ENCODE data around the gene SEZ6L. TPM values are rescaled to one million over a fixed set of nuclear protein-coding genes. Genes with fewer than 3 reads are reported as not detected.

SEZ6L gene
- total RNA-seq, 1 donor from 2014 or later: 0.18 TPM

- no peak for DNase-seq (ENCODE audit: low spot score)
Observed at GRCh38 chr22:26298605-26299310, 129.5 kb downstream of the SEZ6L start.

GRCh38 chr22:26302726-26303125 is 133.5 kb downstream of the SEZ6L start:
- no peak for DNase-seq (ENCODE audit: low spot score)

DNA sequence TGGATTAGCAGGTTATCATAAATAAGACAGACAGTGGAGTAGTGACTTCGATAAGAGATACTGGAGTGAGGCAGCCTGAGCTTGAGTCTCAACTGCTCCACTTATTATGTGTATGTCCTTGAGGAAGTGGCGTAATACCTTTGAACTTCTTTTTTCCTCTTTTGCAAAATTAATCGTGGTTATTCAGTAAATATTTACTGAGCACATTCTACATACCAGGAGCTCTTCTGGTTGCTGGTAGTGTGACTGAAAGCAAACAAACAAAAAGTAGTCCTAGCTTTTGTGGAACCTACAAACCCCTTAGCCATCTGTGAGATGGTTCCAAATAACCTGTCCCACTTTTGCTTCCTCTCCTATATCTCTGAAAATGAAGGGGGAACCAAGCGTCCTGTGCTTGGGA is 134.2 kb downstream of the SEZ6L start:
- DNase-seq (ENCODE audit: low spot score): no peak

GRCh38 chr22:26304730-26305129 is 135.5 kb downstream of the SEZ6L start:
- DNase-seq (ENCODE audit: low spot score): no peak

DNA sequence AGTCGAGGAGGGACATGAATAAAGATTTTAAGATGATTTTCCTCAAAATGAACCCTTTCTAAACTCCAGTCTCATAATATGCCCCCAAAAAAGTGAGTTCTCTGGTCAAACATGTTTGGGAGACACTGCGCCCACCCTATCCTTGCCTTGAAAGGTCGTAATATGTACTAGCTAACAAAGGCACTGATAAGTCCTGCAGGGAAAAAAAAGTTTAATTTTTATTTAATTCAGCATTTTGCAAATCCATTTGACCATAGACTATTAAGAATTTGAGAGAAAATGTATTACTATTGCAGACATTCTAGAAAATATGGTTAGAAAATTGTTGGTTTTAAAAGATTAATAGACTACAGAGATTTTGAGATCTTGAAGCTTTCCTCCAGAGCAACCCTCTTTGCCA is 139.2 kb downstream of the SEZ6L start:
- no peak for DNase-seq (ENCODE audit: low spot score)

GRCh38 chr22:26310616-26311015 is 141.4 kb downstream of the SEZ6L start:
- no peak for DNase-seq (ENCODE audit: low spot score)

GRCh38 chr22:26313291-26313690 is 144.0 kb downstream of the SEZ6L start:
- no peak for DNase-seq (ENCODE audit: low spot score)

DNA sequence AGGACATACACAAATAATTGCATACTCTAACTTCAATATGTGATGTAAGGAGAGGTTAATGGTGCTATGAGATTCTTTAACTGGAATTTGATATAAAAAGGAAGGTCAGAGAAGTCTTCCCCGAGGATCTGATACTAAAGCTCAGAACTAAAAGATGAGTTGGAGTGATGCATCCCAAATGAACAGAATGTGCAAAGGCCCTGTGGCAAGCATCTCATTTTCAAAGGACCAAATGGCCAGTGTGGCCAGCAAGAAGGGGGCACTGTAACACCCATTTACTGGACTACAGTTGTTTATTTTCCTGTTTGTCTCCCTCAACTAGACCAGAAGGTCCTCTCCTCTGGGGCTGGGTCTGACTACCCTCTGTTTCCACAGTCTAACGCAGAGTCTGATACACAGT is 144.9 kb downstream of the SEZ6L start:
- no peak for DNase-seq (ENCODE audit: low spot score)

DNA sequence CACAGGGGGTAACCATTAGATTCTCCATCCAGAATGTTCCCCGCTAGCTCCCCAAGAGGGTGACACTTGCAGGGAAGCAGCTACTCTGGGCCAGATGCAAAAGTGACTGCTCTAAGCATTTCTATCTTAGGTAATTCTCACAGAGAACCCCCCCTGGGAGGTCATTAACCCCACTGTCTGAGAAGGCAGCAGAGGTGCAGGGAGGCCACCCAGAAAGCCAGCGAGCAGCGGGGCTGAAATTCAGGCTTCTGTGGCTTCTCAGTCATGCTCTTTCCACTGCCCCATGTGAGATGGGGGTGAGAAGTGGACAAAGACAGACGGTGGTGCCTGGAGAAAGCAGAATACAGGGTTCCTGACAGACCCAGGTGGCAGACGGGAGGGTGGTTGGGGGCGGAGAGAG is 145.4 kb downstream of the SEZ6L start:
- no peak for DNase-seq (ENCODE audit: low spot score)

- no peak for DNase-seq (ENCODE audit: low spot score)
Observed at GRCh38 chr22:26316732-26317285, 147.5 kb downstream of the SEZ6L start.

DNA sequence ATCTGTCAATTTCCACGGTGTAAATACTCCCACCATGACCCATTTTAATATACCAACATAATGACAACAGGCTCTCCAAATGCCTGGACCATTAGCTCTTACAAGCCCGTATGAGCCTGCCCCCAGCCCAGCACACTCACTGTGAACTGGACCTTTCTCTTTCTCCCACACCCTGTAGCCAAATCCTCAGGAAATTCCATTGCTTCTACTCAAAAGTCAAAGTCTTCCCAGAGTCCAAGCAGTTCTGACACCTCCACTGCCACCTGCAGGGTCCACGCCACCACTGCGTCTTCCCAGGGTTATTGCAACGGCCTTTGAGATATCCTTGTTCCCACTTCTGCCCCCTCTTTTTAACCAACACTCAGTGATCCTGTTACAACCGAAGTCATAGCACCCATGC is 149.7 kb downstream of the SEZ6L start:
- no peak for DNase-seq (ENCODE audit: low spot score)

- DNase-seq (ENCODE audit: low spot score): no peak
Observed at GRCh38 chr22:26320447-26320846, 151.2 kb downstream of the SEZ6L start.

- no peak for DNase-seq (ENCODE audit: low spot score)
Observed at GRCh38 chr22:26321469-26321913, 152.2 kb downstream of the SEZ6L start.

DNA sequence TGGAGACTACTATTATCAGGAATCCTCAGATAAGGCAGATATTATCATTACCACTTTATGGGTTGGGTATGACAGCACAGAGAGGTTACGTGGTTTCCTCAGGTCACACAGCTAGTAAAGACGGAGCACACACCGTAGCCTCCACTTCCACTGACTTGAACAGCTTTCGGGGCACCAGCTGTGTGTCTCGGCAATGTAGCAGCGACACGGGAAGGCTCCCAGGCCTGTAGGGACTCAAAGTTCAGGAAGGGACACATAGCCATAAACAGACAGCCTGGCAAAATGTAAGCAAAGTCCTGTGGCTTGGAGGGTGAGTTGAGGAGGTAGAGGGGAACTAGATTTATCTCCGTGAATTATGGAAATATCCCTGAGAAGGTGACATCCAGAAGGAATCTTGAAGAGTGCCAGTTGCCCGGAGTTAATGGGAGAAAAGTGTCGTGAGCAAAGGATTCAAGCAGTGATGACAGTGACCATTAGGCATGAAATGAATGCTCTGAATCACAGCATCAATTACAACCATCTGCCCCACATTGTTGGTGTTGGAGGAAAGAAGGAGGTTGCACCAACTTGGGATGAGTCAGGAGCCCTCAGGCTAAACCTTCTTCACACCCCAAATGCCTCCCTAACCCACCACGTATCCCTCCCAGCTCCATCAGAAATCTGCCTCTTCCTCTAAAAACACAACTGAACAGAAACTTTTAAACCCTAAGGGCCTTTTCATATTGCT is 153.1 kb downstream of the SEZ6L start:
- DNase-seq (ENCODE audit: low spot score): no peak

- DNase-seq (ENCODE audit: low spot score): no peak
Observed at GRCh38 chr22:26323013-26323412, 153.8 kb downstream of the SEZ6L start.

GRCh38 chr22:26324150-26324549 is 154.9 kb downstream of the SEZ6L start:
- DNase-seq (ENCODE audit: low spot score): no peak

GRCh38 chr22:26325641-26326040 is 156.4 kb downstream of the SEZ6L start:
- DNase-seq (ENCODE audit: low spot score): no peak

DNA sequence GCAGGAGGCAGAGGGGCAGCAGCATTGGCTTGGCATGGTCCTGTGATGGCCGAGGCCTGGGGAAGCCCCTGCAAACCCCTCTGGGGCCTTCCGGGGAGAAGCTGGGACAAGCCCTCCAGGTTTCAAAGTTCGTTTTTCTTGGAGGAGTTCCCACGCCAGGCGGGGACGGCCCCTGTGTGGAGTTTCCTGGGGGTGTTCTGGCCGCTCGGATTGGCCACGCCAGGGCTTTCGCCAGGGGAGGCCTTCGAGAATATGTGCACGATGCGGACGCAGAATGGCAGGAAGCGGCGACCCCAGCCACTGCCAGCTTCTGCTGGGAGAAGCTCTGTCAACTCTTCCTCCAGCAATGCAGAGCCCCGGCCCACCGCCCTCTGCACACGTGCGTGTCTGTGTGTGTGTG is 157.5 kb downstream of the SEZ6L start:
- no peak for DNase-seq (ENCODE audit: low spot score)

- no peak for DNase-seq (ENCODE audit: low spot score)
Observed at GRCh38 chr22:26327306-26327705, 158.0 kb downstream of the SEZ6L start.

- no peak for DNase-seq (ENCODE audit: low spot score)
Observed at GRCh38 chr22:26328221-26328620, 159.0 kb downstream of the SEZ6L start.

- no peak for DNase-seq (ENCODE audit: low spot score)
Observed at GRCh38 chr22:26330971-26331625, 161.8 kb downstream of the SEZ6L start.

DNA sequence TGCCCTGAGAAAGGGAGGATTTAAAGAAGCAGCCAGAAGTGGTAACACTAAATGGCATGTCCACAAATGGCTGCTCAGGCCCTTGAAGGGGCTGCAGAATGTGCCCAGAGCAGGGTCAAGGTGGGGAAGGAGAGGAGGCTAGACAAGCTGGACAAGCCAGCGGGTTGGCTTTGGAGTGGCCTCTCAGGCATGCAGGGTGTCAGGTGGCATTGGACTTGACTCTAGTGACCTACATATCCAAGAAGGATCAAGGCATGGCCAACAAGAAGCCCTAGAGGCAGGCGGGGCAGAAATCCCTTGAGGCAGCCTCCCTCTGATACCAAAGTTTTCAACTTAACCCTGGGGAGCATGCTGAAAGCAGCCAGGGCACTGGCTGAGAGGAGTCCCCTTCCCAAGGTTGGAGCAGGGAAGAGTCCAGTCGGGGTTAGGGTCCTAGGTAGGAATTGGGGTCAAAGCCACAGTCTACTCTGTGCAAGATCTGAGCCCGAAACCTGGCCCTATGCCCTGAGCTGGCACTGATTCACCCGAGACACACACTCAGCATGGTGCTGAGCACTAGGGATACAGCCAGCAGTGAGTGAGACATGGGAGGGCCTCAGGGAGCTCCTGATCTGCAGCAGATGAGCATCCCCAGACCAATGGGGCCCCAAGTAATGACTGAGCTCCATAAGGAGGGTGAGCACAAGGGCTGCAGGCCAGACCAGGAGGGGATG is 164.0 kb downstream of the SEZ6L start:
- DNase-seq (ENCODE audit: low spot score): no peak
